GM13976 (cell line): ENCODE measurements around the gene SSBP1.
"Not testable (repeated sequence)": the region's sequence is repeated elsewhere in the genome, so short reads cannot be mapped to it uniquely, and the experiment has no call there.

ENCODE experiments used
- DNase-seq: peaks from one replicate; pipeline ENCODE4 v3.0.0; 2012; ENCODE audit warnings: low spot score
- in situ Hi-C: fragments of 300-500 bp; cut with MboI; formaldehyde crosslinking; loops from one replicate; pipeline ENCODE4 v1.12.0; 2022; ENCODE audit warnings: low sequenced_read_pairs, mixed read lengths, inconsistent platforms; ENCODE audit not compliant: unreplicated experiment
- TF ChIP-seq, protein P1 (sequence below): IDR thresholded peaks from 2 replicates; pipeline ENCODE4 v1.5.1; 2012; ENCODE audit warnings: borderline replicate concordance, mild to moderate bottlenecking; ENCODE audit not compliant: insufficient read depth; ENCODE audit errors: extremely low read depth, missing control alignments, control extremely low read depth

SSBP1 gene, protein sequence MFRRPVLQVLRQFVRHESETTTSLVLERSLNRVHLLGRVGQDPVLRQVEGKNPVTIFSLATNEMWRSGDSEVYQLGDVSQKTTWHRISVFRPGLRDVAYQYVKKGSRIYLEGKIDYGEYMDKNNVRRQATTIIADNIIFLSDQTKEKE

DNA sequence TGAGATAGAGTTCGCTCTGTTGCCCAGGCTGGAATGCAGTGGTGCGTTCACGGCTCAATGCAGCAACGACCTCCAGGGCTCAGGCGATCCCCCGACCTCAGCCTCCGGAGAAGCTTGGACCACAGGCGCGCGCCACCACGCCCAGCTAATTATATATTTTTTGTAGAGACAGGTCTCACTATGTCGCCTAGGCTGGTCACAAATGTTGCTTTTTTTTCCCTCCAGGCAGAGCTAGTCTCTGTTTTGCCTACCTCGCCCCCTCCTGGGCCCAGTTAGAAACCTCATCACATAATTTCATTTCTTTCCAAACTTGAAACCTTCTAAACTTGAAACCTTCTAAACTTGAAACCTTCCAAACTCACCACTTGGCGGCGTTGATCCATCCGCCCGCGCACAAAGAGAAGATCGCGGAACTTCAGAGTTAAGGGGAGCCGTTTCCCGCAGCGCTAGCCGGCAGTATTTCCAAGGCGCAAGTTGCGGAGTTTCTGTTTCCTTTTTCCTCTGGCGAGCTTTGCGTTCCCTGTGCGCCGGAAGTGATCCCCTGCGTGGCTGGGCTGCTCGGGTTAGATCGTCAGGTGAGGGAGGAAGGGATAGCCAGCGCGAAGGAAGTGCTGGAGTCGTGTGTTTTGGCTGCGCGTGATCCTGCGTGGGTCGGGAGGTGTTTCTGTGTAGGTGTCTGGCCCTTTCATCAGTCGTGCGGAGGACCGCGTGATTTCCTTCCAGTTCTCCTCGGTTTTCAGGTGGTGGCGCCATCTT lies at the start of gene SSBP1:
TSS of gene SSBP1 (plus strand) at position 523 of the 756 bp plus-strand sequence. CDS start 809 bp downstream, outside the sequence.
- DNase-seq: peak; percentile 85
- TF ChIP-seq, protein P1, sequence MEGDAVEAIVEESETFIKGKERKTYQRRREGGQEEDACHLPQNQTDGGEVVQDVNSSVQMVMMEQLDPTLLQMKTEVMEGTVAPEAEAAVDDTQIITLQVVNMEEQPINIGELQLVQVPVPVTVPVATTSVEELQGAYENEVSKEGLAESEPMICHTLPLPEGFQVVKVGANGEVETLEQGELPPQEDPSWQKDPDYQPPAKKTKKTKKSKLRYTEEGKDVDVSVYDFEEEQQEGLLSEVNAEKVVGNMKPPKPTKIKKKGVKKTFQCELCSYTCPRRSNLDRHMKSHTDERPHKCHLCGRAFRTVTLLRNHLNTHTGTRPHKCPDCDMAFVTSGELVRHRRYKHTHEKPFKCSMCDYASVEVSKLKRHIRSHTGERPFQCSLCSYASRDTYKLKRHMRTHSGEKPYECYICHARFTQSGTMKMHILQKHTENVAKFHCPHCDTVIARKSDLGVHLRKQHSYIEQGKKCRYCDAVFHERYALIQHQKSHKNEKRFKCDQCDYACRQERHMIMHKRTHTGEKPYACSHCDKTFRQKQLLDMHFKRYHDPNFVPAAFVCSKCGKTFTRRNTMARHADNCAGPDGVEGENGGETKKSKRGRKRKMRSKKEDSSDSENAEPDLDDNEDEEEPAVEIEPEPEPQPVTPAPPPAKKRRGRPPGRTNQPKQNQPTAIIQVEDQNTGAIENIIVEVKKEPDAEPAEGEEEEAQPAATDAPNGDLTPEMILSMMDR: peak; percentile 75
- in situ Hi-C loops: loop anchor here (10.0 kb wide), 1 partner anchor 83 kb away; no protein-coding TSS in a partner anchor

DNA sequence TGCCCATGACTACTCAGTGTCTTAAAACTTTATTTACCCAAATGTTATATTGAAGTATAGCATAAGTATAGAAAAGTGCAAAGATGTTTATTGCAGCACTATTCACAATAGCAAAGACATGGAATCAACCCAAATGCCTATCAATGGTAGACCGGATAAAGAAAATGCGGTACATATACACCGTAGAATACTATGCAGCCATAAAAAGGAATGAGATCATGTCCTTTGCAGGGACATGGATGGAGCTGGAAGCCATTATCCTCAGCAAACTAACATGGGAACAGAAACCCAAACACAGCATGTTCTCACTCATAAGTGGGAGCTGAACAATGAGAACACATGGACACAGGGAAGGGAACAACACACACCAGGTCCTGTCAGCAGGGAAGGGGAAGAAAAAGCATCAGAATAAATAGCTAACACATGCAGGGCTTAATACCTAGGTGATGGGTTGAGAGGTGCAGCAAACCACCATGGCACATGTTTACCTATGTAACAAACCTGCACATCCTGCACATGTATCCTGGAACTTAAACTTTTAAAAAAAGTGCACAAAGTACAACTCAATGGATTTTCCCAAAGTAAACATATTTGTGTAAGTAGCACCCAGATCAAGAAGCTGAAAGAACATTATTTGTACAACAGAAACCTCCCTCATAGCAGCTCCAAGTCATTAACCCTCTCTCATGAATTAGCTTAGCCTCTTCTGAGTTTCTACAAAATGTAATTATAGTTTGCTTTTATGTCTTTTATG lies 48.9 kb upstream of the SSBP1 start:
- in situ Hi-C loops, DNase-seq: not testable (repeated sequence)

DNA sequence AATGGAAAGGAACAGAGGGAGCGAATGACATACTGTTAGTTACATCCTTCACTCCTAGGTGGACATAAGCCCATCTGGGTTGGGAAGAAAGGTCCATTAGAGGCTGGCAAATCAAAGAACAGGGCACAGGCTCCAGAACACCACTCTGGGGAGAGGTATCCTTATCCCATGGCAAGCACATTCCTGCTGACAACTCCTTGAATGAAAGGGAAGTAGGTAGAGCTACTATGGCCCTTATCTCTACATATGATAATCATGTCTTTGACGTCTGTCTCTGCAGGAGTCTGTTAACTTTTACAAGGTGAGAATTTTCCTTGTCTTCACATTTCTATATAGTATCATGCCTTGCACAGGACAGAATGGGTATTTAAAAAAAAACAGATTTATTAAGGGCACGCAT lies 46.6 kb upstream of the SSBP1 start:
- TF ChIP-seq, protein P1: no peak
- DNase-seq: no peak
- in situ Hi-C loops: no loop called here

DNA sequence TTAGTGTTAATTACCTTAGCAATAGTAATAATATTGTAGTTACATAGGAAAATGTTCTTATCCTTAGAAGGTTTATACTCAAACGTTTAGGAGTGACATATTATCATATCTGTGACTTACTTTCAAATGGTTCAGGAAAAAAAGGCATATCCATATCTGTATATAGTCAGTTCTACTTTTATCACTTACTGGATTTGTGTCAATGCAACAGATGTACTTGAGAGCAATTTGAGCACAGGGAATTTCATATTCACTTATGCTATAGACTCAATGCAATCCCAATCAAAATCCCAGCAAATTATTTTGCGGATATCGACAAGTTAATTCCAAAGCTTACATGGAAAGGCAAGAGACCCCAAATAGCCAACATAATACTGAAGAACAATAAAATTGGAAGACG lies 46.2 kb upstream of the SSBP1 start:
- DNase-seq: no peak
- in situ Hi-C loops: no loop called here
- TF ChIP-seq, protein P1: no peak

DNA sequence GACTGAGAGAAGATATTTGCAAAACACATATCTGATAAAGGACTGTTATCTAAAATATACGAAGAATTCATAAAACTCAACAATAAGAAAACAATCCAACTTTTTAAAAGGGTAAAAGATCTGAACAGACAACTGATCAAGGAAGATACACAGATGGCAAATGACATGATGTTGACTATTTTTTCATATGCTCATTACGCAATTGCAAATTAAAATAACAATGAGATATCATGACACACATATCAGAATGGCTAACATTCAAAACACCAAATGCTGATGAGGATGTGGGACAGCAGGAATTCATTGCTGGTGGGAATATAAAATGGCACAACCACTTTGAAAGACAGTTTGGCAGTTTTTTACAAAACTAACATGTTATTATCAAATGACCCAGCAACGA lies 45.1 kb upstream of the SSBP1 start:
- TF ChIP-seq, protein P1: no peak
- DNase-seq: no peak
- in situ Hi-C loops: no loop called here

DNA sequence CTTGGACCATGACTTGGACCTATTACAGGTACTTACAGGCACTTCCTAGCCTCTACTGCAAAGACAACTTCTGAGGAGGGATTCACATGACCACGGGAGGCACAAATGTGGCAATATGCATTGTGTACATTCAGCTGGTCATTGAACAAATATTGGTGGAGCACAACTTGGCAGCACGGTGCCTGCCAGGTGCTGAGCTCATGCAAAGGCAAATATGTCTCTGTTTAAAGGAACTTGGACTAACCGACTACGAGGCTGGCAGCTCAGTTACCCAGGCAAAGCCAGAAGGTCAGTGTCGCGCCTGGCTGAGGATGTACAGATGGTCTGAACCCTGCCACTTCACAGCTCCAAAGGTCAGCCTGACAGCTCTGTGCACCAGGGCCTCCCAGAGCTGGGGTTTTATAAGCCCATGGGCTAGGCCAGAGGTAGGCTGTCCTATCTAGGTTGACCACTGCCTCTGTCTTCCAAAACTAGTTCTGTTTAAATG lies 42.3 kb upstream of the SSBP1 start:
- no peak for DNase-seq
- TF ChIP-seq, protein P1: no peak
- in situ Hi-C loops: no loop called here
